ENCODE results near the gene FNDC3B. TPM values are rescaled to one million over a fixed set of nuclear protein-coding genes. Genes with fewer than 3 reads are reported as not detected.

Gene FNDC3B
- total and polyA plus RNA-seq, 3 donors from 2014 or later: 24.2 to 63.5 (median 57.7) TPM

DNA sequence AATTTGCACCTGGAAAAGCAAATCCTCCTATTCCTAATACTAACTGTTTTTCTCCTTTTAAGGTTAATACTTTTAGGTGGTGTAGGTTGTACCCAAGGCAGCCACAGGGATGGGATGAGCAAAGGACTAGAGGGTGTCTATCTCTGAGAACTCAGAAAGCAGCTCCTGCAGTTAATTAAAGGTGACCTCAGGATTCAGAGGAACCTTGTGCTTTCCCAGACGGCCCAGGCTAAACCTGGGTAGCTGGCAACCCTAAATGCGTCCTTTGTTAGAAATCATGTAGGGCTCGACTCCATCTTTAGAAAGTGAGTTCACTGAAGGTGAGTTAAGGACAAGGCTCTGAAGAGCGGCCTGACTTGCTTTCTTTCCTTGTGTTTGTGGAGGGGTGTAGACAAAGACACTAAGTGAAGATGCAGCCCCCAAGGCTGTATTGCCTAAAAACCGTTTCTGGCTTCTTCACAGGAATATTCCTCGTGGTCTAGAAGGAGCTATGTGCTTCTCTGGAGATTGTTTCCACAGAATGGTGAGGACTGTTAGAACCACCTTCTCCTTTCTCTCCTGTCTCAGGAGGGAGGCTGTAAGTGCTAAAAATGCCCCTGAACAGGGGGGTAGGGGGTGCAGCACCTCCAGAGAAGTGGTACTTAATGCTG, 14.9 kb downstream of the FNDC3B start:
- Histone ChIP-seq H3K4me3 (no peak overlapping the region), H3K27me3 (no peaks in the 10 kb centered on the region), H3K27ac (no peak overlapping the region), H3K36me3 (ENCODE audit: low read depth, missing control alignments) (no peaks in the 10 kb centered on the region), H3K4me1 (peaks cover 6% of the 10 kb centered on the region), H3K9me3 (no peaks in the 10 kb centered on the region)
- WGBS, 2 donors: 81 to 84% methylated on average over 6 of the region's 6 CpGs
- DNase-seq: no peak
- TF ChIP-seq, protein P1, sequence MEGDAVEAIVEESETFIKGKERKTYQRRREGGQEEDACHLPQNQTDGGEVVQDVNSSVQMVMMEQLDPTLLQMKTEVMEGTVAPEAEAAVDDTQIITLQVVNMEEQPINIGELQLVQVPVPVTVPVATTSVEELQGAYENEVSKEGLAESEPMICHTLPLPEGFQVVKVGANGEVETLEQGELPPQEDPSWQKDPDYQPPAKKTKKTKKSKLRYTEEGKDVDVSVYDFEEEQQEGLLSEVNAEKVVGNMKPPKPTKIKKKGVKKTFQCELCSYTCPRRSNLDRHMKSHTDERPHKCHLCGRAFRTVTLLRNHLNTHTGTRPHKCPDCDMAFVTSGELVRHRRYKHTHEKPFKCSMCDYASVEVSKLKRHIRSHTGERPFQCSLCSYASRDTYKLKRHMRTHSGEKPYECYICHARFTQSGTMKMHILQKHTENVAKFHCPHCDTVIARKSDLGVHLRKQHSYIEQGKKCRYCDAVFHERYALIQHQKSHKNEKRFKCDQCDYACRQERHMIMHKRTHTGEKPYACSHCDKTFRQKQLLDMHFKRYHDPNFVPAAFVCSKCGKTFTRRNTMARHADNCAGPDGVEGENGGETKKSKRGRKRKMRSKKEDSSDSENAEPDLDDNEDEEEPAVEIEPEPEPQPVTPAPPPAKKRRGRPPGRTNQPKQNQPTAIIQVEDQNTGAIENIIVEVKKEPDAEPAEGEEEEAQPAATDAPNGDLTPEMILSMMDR (IDR thresholded peaks at IDR 0.05): no peak
- TF ChIP-seq POLR2A (IDR thresholded peaks at IDR 0.05): no peak
- intact Hi-C loops (cut with DNase I; ENCODE audit: low total_unique reads): no loop called here

DNA sequence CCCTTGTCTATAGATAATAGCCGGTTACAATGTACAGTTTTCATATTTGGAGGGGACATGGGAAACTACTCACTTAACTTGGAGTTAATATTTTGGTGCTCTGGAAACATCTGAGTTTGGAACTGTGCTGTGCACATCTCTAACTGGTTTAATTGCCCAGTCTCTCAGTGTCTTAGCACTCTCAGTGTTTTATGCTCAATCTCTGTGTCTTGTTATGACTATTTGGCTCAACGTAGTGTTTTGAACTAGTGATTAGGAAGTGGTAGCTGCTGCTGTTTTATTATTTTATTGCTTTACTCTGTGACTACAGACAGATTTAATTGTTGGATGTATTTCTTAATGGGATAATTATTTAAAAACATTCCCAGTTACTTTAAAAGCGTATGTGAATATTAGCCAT, 17.0 kb downstream of the FNDC3B start:
- H3K4me1 ChIP-seq: peaks cover 6% of the 10 kb centered on the region
- TF ChIP-seq, protein P1 (IDR thresholded peaks at IDR 0.05): no peak
- no peak for TF ChIP-seq POLR2A (IDR thresholded peaks at IDR 0.05)
- H3K36me3 ChIP-seq (ENCODE audit: low read depth, missing control alignments): no peaks in the 10 kb centered on the region
- no peak overlapping the region for H3K4me3 ChIP-seq
- WGBS, 2 donors: 53 to 69% methylated on average over 3 of the region's 3 CpGs
- DNase-seq: no peak
- no peak overlapping the region for H3K27ac ChIP-seq
- intact Hi-C loops (cut with DNase I; ENCODE audit: low total_unique reads): no loop called here
- H3K9me3 ChIP-seq: no peaks in the 10 kb centered on the region
- no peaks in the 10 kb centered on the region for H3K27me3 ChIP-seq

DNA sequence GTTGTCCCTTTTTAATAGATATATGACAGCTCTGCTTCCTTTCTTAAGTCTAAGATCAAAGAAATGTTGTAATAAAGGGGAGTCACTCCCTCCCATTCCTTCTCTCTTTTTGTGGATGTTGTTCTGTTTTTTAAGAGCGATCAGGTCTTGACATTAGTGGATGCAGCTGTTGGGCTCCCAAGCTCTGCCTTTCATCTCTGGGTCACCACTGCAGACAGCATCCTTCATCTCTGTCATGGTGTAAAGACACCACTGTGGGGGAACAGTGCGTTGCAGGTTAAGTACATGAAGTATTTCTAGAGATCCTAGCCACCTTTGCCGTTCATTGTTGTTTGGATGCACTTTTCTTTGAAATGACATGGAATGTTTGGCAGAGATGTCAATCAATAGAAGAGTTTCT, 17.7 kb downstream of the FNDC3B start:
- no peak overlapping the region for H3K4me3 ChIP-seq
- intact Hi-C loops (cut with DNase I; ENCODE audit: low total_unique reads): no loop called here
- 75 to 80% methylated on average over 3 of the region's 3 CpGs for WGBS, 2 donors
- H3K4me1 ChIP-seq: peaks cover 6% of the 10 kb centered on the region
- H3K27ac ChIP-seq: no peak overlapping the region
- no peak for DNase-seq
- H3K9me3 ChIP-seq: no peaks in the 10 kb centered on the region
- no peaks in the 10 kb centered on the region for H3K36me3 ChIP-seq (ENCODE audit: low read depth, missing control alignments)
- TF ChIP-seq POLR2A (IDR thresholded peaks at IDR 0.05): no peak
- TF ChIP-seq, protein P1 (IDR thresholded peaks at IDR 0.05): no peak
- H3K27me3 ChIP-seq: no peaks in the 10 kb centered on the region

DNA sequence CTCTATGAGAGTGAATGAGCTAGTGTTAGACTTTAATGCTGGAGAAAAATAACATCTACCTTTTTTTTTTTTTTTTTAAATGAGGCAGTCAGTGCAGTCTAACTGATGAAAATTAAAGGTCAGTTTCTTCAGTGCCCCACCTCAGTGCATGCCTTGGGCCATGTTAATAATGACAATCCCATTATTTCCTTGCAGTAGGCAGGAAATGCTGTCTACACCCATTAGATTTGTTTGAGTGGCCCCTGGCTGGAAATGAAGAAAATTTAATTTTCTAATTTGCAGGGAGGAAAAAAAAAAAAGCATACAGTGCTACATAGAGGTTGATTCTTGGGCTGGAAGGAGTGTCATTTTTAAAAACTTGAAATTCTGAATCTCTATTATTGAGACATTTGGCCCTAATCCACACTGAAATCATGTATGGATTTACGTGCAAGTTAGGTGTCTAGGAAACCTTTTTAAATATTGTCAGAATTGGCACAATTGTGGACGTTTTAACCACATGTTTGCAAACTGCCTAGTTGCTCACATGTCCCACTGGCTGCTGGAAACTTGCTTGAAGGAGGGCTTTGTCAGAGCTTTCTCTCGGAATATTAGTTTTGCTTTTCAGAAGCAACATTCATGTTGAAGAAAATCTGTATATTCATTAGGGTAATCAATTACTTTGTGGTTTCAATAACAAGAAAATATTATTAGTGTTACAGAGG, 18.4 kb downstream of the FNDC3B start:
- H3K4me3 ChIP-seq: no peak overlapping the region
- TF ChIP-seq, protein P1 (IDR thresholded peaks at IDR 0.05): no peak
- TF ChIP-seq POLR2A (IDR thresholded peaks at IDR 0.05): no peak
- no peaks in the 10 kb centered on the region for H3K36me3 ChIP-seq (ENCODE audit: low read depth, missing control alignments)
- H3K27me3 ChIP-seq: no peaks in the 10 kb centered on the region
- peaks cover 6% of the 10 kb centered on the region for H3K4me1 ChIP-seq
- no peak for DNase-seq
- WGBS, 2 donors: 63 to 72% methylated on average over 3 of the region's 3 CpGs
- intact Hi-C loops (cut with DNase I; ENCODE audit: low total_unique reads): no loop called here
- no peak overlapping the region for H3K27ac ChIP-seq
- no peaks in the 10 kb centered on the region for H3K9me3 ChIP-seq

Measured in testis (tissue), 3 donors.